Kidney capillary endothelial cell (primary cell): Measurements from ENCODE around the gene ASB16.
A peak's percentile ranks its signal among the peaks of the same experiment; 100 is the strongest.
"Not testable (repeated sequence)": the region's sequence is repeated elsewhere in the genome, so short reads cannot be mapped to it uniquely, and the experiment has no call there.

Experiments used
- DNase-seq: peaks from one replicate; pipeline ENCODE4 v3.0.0-alpha.2; 2018; ENCODE audit warnings: low spot score

The ASB16 gene

GRCh38 chr17:44149066-44149465 is 21.4 kb upstream of the ASB16 start:
- not testable (repeated sequence) for DNase-seq

GRCh38 chr17:44149750-44150329 is 20.7 kb upstream of the ASB16 start:
- DNase-seq = no peak

DNA sequence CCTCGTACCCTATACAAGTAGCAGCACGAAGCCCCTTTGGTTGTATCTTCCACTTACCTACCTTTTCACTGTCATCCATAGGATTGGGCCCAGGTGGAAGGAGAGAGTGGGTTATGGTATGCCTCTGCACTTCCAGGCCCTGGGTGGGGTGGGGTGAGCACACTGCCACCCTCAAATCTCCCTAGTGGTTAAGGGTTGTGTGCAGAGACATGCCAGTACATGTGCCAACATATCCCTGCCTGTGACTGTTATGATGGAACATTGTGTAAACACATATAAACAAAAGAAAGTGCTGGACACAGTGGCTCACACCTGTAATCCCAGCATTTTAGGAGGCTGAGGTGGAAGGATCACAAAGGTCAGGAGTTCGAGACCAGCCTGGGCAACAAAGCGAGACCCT is 17.6 kb upstream of the ASB16 start:
- no peak for DNase-seq

DNA sequence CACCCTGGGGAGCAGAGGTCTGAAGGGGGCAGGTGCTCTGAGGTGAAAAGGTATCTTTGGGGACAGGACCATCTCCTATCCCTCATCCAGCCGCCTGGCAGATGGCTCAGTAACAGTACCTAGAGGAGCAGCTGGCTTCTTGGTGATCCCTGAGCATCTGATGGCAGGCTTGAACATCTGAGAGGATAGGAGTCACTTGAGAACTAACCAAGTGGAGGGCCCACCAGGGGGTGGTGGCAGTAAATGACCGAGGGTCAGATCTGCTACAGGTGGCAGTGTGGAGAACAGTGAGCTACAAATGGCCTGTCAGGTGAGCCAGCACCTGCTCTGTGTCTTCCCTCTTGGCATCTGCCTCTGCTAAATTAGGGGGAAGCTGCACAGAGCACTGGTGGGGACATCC is 15.0 kb upstream of the ASB16 start:
- no peak for DNase-seq

- DNase-seq = no peak
Measured at GRCh38 chr17:44159519-44160210, 10.8 kb upstream of the ASB16 start.

DNA sequence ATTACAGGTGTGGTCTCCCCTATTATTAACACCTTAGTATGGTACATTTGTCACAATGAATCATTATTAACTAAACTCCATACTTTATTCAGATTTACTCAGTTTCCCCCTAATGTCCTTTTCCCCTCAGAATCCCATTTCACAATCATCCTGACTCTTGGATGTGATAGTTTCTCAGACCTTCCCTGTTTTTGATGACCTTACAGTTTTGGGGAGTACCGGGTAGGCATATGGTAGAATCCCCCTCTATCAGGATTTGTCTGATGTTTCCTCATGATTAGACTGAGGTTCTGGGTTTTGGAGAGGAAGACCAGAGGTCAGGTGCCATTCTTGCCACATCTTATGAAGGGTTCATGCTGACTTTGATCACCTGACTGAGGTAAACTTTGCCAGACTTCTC is 6.0 kb upstream of the ASB16 start:
- no peak for DNase-seq

DNA sequence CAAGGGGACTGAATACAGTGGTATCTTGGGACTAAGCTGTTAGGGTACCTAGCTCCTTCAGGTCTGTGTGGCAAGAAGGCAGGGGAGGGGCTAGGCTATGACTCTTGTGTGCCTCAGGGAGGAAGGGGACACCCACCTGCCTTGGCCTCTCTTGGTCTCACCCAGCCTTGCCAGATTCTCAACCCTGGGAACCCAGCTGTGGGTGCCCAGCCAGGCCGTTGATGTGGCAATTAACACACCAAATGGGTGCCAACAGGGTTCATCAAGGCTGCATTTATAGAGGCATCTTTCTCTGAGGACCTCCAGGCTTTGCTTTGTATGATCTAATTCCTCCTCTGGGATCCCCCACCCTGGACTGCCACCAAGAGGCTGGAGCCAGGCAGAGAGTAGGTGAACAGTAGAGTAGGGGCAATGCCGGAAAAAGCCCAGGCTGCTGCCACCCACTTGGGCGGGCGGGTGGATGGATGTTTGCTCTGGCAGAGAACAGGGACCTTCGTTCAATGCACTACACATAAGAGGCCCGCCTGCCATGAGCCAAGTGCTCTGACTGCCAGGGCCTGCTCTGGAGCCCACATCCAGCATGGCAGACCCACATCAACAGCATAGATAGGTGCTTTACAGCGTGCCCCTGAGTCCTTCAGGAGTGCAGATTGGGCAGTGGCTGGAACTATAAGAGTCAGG is 3.2 kb upstream of the ASB16 start:
- no peak for DNase-seq

DNA sequence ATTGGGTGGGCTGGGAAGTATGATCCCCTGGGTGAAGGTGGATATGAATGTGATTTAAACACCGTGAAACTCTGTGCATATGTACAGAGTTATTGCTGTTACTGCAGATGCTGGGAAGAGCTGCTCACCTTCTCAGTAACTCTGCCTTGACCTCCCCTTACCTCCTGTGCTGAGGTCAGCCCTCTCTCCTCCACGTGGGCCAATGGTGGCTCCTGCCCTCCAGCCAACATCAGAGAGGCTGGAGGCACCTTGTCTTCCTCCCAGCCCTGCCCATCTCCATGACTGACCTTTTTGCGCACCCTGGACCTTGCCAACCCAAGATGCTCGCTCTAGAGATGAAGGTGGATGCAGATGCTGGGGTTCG is 387 bp upstream of the ASB16 start:
- DNase-seq = no peak

- DNase-seq = no peak
Measured at GRCh38 chr17:44171931-44172455, 1.5 kb downstream of the ASB16 start.

DNA sequence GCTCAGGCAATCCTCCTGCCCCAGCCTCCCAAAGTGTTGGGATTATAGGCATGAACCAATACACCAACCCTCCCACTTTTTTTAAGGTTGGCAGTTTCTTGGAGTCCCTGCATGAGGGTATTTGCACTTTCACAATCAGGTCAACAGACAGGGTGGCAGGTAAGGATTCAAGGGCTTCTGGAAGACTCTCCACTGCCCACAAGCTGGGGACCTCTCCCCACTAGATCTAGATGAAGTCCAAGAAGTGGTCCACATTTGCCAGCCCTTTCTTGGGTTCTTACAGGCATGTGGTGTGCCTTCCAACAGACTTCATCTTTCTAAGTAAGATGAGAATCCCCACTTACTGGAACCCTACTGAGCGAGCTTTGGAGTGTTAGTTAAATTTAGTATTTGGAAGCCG is 3.9 kb downstream of the ASB16 start:
- DNase-seq = no peak

- DNase-seq = no peak
Measured at GRCh38 chr17:44176257-44176656, 5.8 kb downstream of the ASB16 start.

GRCh38 chr17:44176671-44177501 is 6.4 kb downstream of the ASB16 start:
- no peak for DNase-seq

DNA sequence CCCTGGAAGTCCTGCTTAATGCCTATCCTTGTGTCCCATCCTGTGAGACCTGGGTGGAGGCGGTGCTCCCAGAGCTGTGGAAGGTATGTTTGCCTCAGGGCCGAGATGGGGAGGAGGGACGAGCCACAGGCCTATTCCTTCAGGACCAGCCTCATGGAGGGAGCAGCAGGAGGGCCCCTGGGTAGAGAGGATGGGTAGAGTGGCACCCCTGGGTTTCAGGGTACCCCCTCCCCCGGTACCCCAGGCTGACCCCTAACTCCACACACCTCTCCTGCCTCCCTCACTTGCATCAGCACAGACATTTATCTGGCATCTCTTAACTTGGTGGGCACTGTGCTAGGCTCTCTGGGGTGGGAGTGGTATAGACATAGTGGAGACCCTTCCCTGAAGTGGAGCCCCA is 7.1 kb downstream of the ASB16 start:
- no peak for DNase-seq

GRCh38 chr17:44178133-44178532 is 7.6 kb downstream of the ASB16 start:
- no peak for DNase-seq

GRCh38 chr17:44183024-44183423 is 12.5 kb downstream of the ASB16 start:
- no peak for DNase-seq

DNA sequence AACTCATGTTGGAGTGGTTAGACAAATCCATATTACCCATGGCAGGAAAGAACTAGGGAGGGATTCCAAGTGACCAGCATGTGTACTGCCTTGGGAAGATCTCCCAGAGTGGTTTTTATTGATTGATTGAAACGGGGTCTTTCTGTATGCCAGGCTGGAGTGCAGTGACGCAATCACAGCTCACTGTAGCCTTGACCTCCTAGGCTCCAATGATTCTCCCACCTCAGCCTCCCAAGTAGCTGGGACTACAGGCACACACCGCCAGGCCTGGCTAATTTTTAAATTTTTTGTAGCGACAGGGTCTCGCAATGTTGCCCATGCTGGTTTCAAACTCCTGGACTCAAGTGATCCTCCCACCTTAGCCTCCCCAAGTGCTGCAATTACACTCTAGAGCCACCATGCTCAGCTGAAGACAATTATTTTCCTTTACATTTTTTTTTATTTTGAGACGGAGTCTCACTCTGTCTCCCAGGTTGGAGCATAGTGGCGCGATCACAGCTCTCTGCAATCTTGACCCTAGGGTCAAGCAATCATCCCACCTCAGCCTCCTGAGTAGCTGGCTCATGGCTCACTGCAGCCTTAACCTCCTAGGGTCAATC is 13.8 kb downstream of the ASB16 start:
- no peak for DNase-seq

DNA sequence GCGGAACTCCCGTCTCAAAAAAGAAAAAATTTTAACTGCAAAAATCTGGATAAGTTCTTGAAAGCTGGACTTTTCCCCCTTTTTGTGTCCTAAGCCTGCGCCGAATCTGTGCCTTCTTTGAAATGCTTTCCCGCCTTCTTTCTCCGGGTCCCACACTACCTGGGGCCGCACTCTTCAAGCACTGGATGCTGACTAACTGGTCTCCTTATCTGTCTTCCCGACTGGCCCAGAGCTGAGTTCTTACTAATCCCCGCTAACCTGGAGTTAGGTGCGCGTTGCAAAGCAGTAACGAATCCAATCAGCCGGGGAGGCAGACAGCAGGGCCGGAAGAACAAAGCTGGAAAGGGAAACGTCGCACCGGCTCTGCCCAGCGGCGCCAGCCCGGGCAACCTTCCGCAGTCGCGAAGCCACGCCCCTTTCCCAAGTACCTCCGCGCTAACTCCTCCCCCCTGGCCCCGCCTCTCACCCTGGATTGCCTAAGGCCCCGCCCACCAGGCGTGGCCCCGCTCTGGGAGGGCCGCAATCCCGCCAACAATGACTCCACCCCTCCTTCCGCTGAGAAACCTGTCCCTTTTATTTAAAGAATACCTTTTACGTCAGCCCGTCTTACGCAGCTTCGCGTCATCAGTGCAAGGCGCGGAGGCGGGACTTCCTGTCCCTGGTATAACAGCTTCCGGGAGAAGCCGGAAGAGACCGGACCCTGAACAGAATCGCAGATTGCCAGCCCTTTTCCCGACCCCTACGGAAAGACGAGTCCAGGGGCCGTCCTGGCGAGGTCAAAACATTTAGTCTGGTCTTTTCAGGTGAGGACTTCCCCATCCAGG is 16.0 kb downstream of the ASB16 start, which contains the start of gene TMUB2:
Gene TMUB2 (plus strand): TSS at position 666 of the 824 bp plus-strand sequence. CDS start 737 bp downstream, outside the sequence.
- peak; percentile 100 for DNase-seq

GRCh38 chr17:44187131-44187899 is 16.8 kb downstream of the ASB16 start:
- DNase-seq = no peak

DNA sequence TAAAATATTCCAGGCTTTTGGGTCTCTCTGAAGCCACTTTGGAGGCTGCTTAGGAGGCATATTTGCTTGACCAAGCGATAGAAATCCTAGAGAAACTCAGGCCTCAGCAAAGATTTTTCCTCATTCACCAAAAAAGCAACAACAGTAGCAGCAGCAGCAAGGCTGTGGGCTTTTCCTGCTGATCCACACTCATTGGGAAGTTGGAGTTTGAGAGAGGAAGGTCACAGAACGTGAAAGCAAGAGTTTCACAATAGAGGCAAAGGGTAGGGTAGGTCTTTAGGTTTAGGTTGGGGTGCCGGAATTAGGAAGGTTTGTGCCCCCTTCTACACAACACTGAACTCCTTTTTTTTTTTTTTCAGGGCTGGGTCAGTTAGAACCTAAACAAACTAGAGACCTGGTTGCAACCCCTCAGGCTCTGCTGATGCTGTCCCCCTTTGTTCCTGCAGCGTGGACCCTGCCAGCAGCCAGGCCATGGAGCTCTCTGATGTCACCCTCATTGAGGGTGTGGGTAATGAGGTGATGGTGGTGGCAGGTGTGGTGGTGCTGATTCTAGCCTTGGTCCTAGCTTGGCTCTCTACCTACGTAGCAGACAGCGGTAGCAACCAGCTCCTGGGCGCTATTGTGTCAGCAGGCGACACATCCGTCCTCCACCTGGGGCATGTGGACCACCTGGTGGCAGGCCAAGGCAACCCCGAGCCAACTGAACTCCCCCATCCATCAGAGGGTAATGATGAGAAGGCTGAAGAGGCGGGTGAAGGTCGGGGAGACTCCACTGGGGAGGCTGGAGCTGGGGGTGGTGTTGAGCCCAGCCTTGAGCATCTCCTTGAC is 18.3 kb downstream of the ASB16 start:
- DNase-seq = no peak
